HG03025 (cell line): ENCODE measurements around the gene MBD6.

ENCODE experiments used
- ATAC-seq: cut with Tn5 transposase; IDR thresholded peaks from one replicate; pipeline ENCODE4 v1.9.1; 2021; ENCODE audit warnings: mild to moderate bottlenecking, moderate library complexity; ENCODE audit not compliant: unreplicated experiment, low FRiP score

The MBD6 gene

DNA sequence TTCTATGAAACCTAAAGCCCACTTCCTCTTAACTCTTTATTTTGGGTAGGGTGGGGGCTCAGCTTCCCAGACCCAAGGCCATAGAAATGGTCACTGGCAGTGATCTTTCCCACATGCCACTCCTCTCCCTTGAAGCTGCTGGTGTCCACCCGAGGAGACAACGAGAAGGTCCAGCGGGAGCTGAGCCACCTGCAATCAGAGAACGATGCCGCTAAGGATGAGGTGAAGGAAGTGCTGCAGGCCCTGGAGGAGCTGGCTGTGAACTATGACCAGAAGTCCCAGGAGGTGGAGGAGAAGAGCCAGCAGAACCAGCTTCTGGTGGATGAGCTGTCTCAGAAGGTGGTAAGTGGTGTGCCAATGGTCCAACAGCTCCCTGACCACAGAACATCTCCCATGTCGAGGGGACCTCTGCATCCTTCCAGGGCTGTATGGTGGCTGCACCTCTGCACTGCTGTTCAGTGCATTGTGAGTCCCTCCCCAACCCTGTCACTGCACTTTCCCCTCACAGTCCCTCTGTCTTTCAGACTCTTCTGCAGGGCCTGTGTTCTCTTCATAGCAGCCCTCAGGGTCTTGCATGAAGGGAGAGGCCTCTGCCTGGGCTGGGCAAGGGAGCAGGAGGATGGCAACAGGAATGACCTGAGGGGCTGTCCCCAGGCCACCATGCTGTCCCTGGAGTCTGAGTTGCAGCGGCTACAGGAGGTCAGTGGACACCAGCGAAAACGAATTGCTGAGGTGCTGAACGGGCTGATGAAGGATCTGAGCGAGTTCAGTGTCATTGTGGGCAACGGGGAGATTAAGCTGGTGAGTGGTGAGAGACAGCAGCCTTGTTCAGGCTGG lies 49.5 kb downstream of the MBD6 start:
- no peak for ATAC-seq

DNA sequence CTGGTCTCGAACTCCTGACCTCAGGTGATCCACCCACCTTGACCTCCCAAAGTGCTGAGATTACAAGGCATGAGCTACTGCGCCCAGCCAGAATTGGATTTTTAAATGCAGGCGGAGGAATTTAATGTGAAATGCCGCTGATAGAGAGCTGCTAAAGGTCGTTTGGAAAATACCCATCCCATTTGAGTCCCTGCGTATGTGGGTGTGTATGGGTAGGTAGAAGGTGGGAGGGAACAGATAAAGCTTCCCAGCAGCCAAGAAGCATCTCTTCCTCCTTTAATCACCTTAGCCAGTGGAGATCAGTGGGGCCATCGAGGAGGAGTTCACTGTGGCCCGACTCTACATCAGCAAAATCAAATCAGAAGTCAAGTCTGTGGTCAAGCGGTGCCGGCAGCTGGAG lies 52.2 kb downstream of the MBD6 start:
- no peak for ATAC-seq

DNA sequence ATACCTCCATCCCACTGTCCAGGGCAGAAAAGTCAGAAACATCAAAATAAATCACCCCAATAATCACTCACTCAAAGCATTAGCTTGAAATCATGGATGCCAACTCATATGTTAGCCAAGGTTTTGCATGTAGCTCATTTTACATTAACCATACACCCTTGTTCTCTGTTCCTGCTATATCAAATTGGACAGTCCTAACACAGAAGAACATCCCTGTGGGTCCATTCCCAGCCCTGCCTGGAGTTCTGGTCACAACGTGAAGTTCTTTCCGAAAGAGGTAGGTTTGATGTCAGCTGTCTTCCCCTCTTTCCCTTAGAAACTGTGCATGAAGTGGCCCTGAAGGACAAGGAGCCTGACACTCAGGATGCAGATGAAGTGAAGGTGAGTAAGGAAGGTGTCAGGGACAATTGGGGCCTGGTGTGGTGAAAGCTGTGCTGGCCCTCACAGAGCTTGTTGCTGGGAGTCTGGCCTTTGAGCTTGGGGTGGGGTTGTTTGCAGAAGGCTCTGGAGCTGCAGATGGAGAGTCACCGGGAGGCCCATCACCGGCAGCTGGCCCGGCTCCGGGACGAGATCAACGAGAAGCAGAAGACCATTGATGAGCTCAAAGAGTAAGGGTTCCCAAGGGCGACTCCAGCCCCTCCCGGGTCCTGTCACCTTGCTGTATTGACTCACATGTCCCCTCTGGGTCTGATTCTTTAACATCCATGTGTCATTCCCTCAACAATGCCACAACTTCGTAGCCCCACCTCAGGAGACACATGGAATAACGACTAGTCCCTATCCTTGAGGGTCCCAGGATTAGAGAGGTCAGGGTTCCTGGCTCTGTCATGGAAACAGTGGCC lies 53.4 kb downstream of the MBD6 start:
- no peak for ATAC-seq

DNA sequence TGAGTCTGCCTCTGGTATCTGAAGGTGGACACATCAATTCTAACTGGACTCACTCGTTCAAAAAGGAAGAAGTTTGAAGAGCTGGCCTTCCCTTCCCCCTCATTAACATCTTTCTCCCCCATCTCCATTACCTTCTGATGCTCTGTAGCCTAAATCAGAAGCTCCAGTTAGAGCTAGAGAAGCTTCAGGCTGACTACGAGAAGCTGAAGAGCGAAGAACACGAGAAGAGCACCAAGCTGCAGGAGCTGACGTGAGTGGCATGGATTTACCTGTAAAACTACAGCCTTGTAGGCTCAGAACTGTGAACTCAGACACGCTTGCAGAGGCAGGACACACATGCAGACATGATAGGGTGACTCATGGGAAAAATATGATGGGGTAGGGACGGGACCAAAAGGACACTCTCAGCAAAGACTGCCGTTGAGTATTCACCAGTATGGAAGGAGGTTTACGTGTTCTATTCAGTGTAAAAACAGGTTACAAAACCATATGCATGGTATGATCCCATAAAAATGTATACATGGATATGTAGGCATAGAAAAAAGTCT lies 54.1 kb downstream of the MBD6 start:
- ATAC-seq = no peak

DNA sequence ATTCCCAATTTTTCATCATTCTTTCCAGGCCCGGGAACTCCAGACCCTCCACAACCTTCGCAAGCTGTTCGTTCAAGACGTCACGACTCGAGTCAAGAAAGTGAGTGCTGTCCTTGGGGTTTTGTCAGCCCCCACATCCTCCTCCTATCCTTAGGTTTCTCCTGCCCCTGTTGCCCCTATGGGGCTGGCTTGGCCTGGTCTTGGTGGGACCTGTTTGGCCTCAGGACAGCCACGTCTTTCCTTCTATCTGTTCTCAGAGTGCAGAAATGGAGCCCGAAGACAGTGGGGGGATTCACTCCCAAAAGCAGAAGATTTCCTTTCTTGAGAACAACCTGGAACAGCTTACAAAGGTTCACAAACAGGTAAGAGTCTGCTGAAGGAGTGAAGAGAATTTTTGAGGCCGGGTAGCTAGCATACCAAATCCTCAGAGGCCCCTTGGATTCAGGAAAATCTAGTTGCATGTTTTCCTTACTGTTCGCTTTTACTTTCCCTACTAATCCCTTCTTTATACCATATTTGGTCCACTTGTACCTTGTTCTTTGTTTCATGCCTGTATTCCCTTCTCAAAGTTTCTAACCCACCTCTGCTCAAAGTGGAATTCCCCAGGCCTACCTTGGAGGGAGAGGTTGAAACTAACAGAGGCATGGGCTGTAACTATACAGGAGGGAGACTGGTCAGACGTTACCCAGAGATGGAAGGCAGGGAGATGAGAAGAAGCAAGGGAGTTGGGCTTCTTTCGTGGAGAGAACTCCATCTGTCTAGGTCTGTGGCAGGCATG lies 55.5 kb downstream of the MBD6 start:
- ATAC-seq = no peak

DNA sequence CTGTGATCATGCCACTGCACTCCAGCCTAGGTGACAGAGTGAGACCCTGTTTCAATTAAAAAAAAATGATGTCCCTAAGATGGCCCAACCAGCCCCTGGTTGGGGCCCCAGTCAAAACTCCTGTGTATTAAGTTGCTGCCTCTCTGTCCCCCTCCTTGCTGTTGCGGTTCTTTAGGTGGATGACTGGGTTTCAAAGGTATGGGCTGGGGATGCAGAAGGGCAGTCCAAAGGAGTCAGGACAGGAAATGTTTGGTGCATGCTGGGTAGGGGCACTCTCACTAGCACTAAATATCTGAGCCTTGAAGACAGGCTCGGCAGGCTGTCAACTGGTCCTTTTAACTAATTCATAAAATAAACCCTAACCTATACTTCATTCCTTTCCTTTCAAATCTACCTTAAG lies 56.4 kb downstream of the MBD6 start:
- ATAC-seq = no peak
